Jurkat, Clone E6-1 (cell line): Measurements from ENCODE around the gene CST3. TPM values are rescaled to one million over a fixed set of nuclear protein-coding genes. Genes with fewer than 3 reads are reported as not detected.
"Not testable (repeated sequence)": the region's sequence is repeated elsewhere in the genome, so short reads cannot be mapped to it uniquely, and the experiment has no call there.

ENCODE experiments used
- DNase-seq: peaks from one replicate; pipeline ENCODE4 v3.0.0-alpha.2; 2011; ENCODE audit warnings: low read depth, low spot score
- H3K4me3 ChIP-seq: 2 replicates; pipeline ENCODE4 v1.5.1; 2011; ENCODE audit warnings: mild to moderate bottlenecking, low read length, control low read depth, moderate library complexity
- polyA plus RNA-seq: library from polyadenylated mRNA; unstranded; fragments of >200 nt; gene quantifications from one replicate; pipeline ENCODE4 v1.2.1, GENCODE V29; 2012; ENCODE audit warnings: missing spikeins; ENCODE audit not compliant: insufficient read length, insufficient read depth

Gene CST3, protein sequence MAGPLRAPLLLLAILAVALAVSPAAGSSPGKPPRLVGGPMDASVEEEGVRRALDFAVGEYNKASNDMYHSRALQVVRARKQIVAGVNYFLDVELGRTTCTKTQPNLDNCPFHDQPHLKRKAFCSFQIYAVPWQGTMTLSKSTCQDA
- polyA plus RNA-seq = 49.4 TPM

DNA sequence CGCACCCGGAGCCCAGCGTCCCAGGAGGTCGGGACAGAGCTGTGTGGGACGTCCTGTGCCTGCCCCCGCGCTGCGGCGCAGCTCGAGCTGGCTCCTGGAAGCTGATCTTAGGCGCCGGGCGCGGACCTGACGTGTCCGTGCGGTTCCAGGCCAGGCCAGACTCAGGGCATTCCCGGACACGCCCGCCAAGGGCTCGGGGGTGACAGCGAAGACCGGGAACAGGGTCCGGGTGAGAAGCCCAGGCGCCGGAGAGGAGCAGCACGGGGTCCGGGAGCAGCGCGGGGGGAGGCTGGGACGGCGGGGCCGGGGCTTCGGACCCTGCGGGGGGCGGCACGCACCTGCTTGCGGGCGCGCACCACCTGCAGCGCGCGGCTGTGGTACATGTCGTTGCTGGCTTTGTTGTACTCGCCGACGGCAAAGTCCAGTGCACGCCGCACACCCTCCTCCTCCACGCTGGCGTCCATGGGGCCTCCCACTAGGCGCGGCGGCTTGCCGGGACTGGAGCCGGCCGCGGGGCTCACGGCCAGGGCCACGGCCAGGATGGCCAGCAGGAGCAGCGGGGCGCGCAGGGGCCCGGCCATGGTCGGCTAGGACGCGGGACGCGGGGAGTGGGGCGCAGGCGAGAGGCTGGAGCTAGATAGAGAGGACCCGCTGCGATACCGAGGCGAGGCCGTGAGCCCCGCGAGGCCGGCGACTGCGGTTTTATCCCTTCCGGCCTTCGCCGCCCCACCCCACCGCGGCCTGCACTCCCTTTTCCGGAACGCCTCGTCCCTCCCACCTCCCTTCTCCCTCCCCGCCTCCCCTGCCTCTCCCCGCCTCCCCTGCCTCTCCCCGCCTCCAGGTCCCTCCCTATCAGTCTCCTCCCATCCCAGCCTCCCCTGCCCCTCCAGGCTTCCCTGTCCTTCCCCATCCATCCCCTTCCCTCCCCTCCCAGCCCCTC lies at the start of gene CST3:
Gene CST3, minus strand, starts transcription at position 674 of the 940 bp plus-strand sequence. Its CDS starts 93 bp downstream, at position 581.
- DNase-seq = peak; percentile 45
- H3K4me3 ChIP-seq = peak within 1 kb of the TSS; percentile 56

DNA sequence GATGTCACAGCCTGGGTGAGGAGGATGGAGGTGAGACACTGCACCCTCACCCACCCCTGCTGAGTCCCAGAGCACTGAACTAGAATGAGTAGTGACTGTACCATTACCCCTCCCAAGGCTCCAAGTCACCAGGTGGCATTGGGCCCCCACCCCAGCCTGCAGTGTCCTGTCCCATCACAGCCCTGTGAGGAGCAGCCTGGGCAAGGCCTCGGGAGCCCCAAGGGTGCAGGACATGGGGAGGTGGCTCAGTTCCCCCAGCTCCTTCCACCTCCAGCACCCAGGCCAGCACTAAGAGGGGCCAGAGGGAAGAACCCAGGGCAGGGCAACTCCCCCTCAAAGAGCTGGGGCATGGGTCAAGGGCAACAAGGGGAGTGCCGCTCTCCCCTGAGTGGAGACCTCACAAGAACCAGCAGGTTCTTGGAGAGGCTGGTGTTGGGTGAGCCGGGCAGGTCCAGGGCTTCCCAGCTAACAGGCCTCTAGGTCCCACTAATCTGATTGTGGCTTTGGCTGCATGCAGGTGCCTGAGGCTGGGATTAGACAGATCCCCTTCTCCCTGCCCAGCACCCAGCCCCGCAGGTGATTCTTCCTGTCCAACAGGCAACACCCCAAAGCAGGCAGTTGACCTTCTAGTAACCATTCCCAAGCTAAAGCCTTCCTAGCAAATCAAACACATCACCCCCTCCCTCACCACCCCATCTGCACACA lies 48.4 kb upstream of the CST3 start:
- no peak for DNase-seq
- H3K4me3 ChIP-seq = no peak overlapping the region

DNA sequence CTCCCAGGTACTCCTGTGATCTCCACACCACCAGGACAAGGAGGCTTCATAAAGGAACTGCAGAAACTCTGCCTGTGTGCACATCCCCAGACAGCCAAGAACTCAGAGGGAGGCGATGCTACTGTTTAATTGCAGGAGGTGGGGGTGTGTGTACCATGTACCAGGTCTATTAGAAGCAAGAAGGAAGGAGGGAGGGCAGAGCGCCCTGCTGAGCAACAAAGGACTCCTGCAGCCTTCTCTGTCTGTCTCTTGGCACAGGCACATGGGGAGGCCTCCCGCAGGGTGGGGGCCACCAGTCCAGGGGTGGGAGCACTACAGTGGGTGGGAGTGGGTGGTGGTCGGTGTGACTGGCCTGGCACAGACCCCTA lies 47.8 kb upstream of the CST3 start:
- not testable (repeated sequence) for H3K4me3 ChIP-seq, DNase-seq

DNA sequence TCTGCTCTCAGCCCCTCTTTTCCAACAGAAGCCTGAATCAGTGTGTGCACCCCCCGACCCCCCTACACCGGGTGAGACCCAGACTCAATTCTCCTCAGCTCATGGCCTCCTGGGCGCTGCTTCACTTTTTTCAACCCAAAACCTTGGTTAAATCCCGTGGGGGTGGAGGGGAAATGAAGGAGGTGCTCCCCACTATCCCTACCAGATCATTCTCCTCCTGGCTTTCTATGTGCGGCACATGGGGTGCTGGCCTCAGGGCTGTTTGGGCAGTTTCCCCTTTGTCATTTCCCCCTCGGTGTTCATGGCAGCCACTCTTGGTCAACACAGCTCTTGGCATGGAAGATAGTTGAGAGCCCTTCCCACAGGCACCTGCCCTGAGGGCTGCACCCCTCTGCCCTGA lies 46.5 kb upstream of the CST3 start:
- H3K4me3 ChIP-seq = no peak overlapping the region
- DNase-seq = no peak

DNA sequence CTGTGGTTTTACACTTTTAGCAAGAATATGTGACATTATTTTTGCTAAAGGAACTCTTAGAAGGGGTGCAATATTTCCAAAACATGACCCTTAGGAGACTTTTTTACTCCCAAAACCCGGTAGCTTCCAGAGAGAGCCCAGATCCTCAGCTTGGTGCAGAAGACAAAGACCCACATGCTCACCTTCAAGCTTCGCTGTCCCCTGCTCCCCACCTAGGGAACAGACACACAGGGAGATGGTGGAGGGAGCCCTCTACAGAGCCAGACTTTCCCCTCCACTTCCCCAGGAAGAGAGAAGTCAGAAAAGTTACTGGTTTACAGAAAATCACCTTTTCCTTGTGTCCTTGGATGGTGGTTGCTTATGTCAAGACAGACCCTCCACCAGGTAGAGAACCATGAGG lies 46.1 kb upstream of the CST3 start:
- no peak overlapping the region for H3K4me3 ChIP-seq
- no peak for DNase-seq

DNA sequence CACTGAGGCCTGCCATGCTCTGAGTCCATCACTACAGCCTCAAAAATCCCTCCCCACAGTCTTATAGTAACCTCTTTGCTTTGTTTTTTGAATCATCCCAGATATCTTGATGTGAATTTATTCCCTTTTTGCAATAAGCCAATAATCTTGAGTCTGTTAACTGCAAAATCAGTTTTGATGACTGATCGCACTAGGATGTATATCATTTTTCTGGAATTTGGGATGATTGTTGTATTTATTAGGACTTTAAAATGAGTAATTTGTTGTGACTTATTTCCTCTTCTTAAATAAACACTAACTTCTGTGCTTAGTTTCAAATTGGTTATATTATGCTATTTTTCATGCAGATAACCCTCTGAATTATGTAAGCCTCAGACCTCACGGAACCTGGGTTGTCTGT lies 45.5 kb upstream of the CST3 start:
- no peak overlapping the region for H3K4me3 ChIP-seq
- DNase-seq = no peak

DNA sequence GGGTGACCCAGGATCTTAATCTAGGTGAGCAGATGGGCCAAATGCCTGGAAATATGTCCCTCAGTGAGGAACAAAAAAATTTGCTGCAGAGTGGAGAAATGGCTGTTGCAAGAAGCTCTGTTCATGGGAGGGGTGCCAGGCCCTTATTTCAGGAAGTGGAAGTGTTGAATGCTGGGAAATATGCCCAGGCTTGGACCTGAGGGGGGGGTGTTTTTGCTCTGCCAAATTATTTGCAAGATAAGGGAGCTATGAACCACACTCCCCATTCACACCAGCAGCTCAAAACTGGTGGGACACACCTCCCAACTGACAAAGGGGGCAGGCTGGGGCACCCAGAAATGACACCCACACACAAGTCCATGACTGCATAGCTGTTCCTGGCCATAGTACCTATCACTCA lies 42.4 kb upstream of the CST3 start:
- DNase-seq = no peak
- no peak overlapping the region for H3K4me3 ChIP-seq

DNA sequence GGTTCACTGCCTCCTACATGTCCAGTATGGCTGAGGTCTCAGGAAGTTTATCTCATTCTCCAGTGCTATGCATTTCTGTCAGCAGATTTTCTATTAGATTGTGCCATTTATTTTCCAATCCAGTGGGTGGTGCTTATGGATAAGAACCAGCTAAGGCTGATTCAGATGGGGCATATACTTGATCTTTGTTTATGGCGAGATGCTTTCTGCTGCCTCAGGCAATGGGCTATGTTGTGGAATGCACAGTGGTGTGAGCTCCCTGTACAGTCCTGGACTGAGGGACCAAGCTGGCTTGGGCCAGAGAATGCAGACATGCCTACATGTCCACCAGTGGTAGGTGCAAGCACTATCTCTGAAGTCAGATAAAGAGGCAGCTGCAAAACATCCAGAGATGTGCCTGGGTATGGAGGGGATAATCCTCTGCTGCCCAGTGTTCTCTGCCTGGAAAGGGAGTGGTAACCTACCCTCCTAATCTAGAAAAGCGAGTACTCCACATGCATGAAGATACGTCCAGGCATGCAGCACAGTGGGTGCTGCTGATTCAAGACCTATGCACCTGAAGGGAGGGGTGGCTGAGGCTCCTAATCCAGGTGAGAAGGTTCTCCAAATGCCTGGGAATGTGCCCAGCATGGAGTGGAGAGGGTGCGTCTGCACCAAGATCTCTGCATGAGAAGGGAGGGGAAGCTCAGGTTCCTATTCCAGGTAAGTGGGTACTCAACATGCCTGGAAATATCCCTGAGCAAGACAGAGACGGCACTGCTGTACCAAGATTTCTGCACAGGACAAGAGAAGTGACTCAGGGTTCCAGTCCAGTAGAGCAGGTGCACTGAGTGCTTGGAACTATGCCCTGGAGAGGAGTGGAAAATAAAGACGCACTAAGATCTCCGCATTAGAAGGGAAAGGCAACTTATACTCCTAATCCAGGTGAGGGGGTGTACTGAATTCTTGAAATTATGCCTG lies 41.7 kb upstream of the CST3 start:
- H3K4me3 ChIP-seq = no peak overlapping the region
- no peak for DNase-seq

DNA sequence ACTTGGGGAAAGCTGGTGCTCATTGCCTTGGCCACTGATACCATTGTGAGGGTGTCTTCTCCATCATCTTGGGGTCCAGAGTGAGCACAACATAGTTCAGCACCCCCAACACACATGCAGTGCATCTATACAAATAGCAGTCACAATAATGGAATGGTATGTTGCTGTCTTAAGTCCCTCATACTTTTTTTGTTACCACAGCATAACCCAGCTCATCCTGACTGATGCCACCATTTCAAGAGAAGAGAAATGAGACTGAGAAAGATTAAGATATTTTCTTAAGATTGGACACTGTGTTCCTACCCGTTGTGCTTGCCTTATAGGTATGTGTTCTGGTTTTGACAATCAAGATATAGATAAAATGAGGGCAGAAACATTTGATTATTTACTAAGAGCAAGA lies 35.5 kb upstream of the CST3 start:
- no peak overlapping the region for H3K4me3 ChIP-seq
- DNase-seq = no peak

DNA sequence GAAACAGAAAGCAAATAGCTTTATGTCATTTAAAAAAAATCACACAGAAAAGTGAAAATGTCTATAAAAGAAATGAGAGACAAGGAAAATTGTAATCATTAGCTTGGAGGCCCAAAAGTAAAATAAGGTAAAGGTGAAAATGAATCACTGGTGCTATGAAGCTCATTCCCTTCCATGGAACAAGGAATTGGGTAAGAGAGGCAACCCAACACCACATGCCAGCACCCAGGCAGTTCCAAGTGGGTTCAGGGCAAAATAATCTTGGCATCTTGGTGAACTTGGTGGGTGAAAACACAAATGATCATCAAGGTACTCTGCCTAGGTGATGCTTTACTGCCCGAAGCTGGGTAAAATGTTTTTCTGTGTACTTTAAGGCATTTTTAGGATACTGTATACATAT lies 34.4 kb upstream of the CST3 start:
- no peak for DNase-seq
- H3K4me3 ChIP-seq = no peak overlapping the region

DNA sequence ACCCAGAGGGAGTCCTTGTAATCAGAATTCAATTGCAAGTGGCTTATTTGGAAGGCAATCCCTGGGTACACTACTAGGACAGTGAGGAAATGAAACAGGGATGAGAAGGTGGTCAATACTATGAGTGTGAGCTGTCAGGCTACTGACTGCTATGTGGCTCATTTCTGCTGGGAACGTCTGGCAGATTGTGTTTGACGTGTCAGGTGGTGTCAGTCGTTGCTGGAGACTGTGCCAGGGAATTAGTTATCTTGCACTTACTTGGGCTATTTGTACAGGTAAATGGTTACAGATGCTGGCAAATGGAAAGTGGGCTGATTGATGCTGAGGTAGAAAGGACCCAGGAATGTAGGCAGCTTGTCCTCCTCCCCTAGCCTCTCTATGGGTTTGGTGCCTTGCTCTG lies 33.7 kb upstream of the CST3 start:
- no peak overlapping the region for H3K4me3 ChIP-seq
- no peak for DNase-seq

DNA sequence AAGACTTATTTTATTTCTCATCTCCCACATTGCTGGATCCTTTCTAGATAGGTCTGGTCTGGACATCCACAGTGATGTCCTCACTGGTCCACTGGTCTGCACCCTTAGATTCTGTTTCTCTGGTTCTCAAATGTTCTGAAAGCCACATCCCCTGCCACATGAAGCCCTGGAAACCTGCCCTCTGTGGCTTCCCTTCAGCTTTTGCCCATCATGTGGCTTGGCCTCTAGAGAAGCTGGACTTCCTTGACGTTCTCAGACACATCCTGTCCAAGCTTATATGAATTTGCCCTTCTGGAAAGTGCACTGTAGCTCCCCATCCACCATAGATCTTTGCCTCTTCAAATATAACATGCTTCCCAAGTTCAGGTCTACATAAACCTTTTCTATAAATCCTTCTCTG lies 32.6 kb upstream of the CST3 start:
- DNase-seq = no peak
- H3K4me3 ChIP-seq = no peak overlapping the region

DNA sequence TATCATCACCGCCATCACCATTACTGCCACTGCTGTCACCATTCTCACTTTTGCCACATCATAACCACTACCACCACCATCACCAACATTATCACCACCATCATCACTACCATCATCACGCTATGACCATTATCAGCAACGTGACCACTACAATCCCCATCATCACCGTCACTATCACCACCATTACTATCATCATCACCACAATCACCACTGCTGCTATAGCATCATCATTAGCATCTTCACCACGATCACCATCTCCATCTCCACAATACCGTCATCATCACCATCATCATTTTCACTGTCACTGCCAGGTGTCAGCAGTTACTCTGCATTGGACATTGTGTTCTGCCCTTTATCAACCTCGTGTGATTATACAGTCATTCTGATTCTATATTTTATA lies 32.1 kb upstream of the CST3 start:
- H3K4me3 ChIP-seq = no peak overlapping the region
- DNase-seq = no peak

DNA sequence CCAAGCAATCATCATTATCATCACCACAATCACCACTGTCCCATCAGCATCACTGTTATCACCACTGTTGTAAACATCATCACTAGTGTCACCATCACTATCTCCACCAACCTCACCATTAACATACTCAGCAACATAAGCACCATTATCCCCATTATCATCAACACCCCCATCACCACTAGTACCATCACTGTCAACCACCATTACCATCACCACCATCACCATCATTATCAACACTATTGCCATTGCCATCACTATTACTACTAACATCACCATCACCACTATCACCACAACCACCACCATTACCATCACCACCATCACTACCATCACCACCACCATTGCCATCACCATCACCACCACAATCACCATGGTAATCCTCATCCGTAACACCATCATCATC lies 31.6 kb upstream of the CST3 start:
- no peak overlapping the region for H3K4me3 ChIP-seq
- DNase-seq = no peak

DNA sequence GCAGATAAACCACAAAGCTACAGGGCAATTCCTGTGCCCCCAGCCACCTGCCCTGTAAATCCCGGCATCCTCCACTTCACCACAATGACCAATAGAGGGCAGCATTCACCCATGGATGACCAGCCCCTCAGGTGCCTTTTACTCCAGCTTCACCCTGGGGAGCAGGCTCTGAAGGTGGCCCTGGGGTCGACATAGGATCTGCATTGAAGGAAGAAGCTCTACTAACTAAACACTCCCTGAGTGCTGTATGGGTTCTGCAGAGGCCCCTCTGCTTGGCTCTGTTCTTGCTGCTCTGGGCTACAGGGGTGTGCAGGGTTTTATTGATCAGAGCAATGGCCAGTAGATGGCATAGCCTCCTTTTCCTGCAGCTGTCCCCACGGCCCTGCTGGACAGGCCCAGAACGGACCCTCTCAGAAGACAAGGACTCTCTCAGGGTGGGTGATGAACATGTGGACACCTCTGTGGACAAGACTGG lies 30.8 kb upstream of the CST3 start:
- DNase-seq = peak; percentile 63

DNA sequence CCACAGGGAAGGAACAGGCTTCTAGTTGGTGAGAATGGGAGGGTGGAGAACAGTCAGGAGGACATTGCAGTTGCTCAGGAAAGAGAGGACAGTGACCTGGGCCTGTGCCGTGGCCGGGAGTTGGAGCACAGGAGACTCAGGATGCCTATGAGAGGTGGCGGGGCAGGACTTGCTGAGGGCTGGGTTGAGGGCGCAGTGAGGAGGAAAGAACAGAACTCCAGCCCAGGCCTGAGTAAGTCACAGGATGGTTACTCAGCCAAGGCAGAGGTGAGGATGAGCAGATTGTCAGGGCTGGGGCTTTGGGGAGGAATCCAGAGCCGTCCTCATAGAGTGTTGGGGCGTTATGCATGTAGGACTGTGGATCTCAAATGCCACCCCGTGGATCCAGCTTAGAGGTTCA lies 29.9 kb upstream of the CST3 start:
- no peak overlapping the region for H3K4me3 ChIP-seq
- no peak for DNase-seq

More for the DNA sequence above, 30.8 kb upstream of the CST3 start:
- H3K4me3 ChIP-seq = no peak overlapping the region

DNA sequence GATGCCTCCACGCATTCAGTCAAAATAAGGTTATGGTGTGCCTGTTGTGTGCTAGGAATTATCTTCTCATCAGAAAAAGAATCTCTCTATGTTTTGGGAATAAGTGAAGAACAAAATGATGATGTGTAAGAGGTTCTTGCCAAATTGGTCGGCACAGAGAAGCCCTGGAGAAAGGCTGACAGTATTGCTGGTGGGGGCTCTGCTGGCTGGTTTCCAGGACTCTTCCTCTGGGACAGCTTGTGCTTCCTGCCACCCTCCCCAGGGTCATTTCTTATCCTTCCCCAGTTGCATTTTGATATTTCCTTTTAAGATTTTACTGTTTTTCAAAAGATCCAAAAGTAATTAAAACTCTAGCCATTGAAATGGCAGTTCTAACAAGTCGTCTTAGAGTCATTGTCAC lies 28.9 kb upstream of the CST3 start:
- DNase-seq = no peak
- no peak overlapping the region for H3K4me3 ChIP-seq

DNA sequence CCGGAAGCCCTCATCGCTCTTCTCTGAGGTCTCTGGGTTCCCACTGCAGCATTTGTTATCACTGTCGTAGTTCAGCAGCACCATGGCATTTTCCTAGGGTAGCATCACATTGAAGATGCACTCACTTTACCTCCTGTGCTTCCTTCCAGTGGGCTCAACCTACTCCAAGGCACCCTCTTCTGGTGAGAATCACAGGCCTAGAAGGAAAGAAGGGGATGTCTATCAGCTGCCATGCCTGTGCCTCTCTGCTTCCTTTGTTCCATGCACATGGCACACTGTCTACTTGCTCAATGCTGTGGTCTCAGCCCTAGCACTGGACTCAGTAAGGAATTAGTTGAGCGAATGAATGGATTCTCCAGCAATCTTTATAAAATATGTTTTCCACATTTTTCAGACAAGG lies 28.4 kb upstream of the CST3 start:
- no peak for DNase-seq

DNA sequence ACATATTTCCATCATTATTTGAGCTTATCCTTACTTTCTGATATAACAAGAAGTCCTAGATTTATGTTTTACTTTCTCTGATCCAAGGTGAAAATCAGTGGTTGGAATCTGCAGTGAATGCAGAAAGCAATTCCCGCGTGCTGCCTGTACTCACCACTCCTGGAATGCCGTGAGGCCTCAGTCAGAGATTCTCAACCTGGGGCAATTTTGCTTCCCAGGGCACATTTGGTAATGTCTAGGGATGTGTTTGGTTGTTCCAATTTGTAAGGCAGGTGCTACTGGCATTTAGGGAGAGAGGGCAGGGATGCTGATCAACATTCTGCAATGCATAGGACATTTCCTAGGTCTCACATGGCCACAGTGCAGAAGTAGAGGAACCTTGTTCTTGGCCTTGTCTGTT lies 27.2 kb upstream of the CST3 start:
- DNase-seq = no peak

More for the DNA sequence above, 28.4 kb upstream of the CST3 start:
- H3K4me3 ChIP-seq = no peak overlapping the region

More for the DNA sequence above, 27.2 kb upstream of the CST3 start:
- H3K4me3 ChIP-seq = no peak overlapping the region
